ENCODE data around the gene HACL1. TPM values are rescaled to one million over a fixed set of nuclear protein-coding genes. Genes with fewer than 3 reads are reported as not detected.

The HACL1 gene
- total and polyA plus RNA-seq, 10 of the 15 experiments (the other 5 are each of a cell fraction or from before 2014, with no cell fraction given), result 19.4 to 48.7 (median 30.1) TPM

DNA sequence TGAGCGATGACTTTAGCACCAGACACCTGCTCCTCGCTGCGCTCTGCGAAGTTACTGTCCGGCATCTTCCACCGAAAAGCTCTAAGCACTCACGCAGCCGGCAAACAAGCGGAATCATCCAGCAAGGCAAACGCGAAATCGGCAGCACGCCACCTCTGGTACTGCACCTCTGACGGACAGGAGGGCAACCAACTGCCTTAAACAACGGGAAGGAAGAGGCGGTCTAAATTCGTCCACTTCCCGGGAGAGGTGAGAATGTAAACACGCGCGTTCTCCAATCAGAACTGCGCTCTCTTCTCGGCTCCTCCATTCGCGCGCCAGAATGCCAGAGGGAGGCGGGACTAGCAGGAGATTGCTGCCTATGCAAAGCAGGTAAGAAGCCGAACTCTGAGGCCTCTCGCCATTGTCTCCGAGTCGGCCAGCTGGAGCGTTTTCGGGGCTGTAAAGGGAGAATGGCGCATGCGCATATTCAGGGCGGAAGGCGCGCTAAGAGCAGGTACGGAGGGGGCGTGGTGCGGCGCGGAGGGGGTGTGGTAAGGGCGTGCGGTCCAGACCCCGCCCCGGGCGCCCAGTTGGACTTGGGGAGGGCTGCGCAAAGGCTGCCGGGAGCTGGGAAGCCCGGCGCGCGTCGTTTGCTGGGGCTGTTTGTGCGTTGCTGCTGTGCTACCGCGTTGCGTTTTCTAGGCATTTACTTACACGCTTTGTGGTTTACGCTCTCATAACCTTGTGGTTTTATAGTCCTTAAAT, at the start of gene HACL1, which contains the start of gene BTD (continued):
- TF ChIP-seq BHLHE40 (IDR thresholded peaks at IDR 0.05; ENCODE audit: borderline replicate concordance in 1 of 2, low read depth in 2 of 2, low read length in 1 of 2) (peak; percentile 77 to 94; a peak in 3 of 4 replicates), GATAD2B (conservative IDR thresholded peaks at IDR 0.05; ENCODE audit: low read depth) (0 out of 2 replicates have a peak, but pooled peaks have one; percentile 40), RAD21 (IDR thresholded peaks at IDR 0.05; ENCODE audit: insufficient read depth, low read depth, low read length) (no peak), SMARCA5 (IDR thresholded peaks at IDR 0.05) (no peak), MTA2 (IDR thresholded peaks at IDR 0.05; ENCODE audit: low read depth) (no peak), FOXM1 (IDR thresholded peaks at IDR 0.05; ENCODE audit: low read depth, low read length) (no peak; the same call in 1 of the 2 replicates), RAD51 (IDR thresholded peaks at IDR 0.05) (no peak), SPI1 (IDR thresholded peaks at IDR 0.05; ENCODE audit: borderline replicate concordance, insufficient read depth, low read depth, low read length) (no peak; the same call in 1 of the 2 replicates), ZNF24 (IDR thresholded peaks at IDR 0.05) (no peak; the same call in 1 of the 2 replicates), PAX8 (IDR thresholded peaks at IDR 0.05) (no peak), HCFC1 (IDR thresholded peaks at IDR 0.05; ENCODE audit: low read length) (peak; percentile 32), EP300 (IDR thresholded peaks at IDR 0.05; ENCODE audit: borderline replicate concordance in 1 of 2, control insufficient read depth in 1 of 2, low read depth in 2 of 2, low read length in 2 of 2) (no peak), SREBF2 (IDR thresholded peaks at IDR 0.05; ENCODE audit: low read length) (no peak), NFYB (IDR thresholded peaks at IDR 0.05; ENCODE audit: insufficient read depth, low read depth, low read length) (peak; percentile 91), SRF (IDR thresholded peaks at IDR 0.05; ENCODE audit: low read depth in 2 of 2, low read length in 2 of 2) (no peak), LARP7 (IDR thresholded peaks at IDR 0.05) (peak; percentile 85), STAT1 (conservative IDR thresholded peaks at IDR 0.05) (0 out of 2 replicates have a peak, but pooled peaks have one; percentile 60), NFIC (IDR thresholded peaks at IDR 0.05; ENCODE audit: low read depth, low read length) (0 out of 2 replicates have a peak, but pooled peaks have one; percentile 29), NFXL1 (IDR thresholded peaks at IDR 0.05; ENCODE audit: borderline replicate concordance) (no peak)
- TF ChIP-seq, protein P1, sequence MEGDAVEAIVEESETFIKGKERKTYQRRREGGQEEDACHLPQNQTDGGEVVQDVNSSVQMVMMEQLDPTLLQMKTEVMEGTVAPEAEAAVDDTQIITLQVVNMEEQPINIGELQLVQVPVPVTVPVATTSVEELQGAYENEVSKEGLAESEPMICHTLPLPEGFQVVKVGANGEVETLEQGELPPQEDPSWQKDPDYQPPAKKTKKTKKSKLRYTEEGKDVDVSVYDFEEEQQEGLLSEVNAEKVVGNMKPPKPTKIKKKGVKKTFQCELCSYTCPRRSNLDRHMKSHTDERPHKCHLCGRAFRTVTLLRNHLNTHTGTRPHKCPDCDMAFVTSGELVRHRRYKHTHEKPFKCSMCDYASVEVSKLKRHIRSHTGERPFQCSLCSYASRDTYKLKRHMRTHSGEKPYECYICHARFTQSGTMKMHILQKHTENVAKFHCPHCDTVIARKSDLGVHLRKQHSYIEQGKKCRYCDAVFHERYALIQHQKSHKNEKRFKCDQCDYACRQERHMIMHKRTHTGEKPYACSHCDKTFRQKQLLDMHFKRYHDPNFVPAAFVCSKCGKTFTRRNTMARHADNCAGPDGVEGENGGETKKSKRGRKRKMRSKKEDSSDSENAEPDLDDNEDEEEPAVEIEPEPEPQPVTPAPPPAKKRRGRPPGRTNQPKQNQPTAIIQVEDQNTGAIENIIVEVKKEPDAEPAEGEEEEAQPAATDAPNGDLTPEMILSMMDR (IDR thresholded peaks at IDR 0.05 in 2 of 3, conservative IDR thresholded peaks at IDR 0.05 in 1 of 3; ENCODE audit: control insufficient read depth in 2 of 3, extremely low read depth in 1 of 3, insufficient read depth in 1 of 3, low read depth in 3 of 3, low read length in 3 of 3), result peak in 2 of 3 experiments; percentile 28 to 40; a peak in 5 of 6 replicates
- TF ChIP-seq, protein P2, sequence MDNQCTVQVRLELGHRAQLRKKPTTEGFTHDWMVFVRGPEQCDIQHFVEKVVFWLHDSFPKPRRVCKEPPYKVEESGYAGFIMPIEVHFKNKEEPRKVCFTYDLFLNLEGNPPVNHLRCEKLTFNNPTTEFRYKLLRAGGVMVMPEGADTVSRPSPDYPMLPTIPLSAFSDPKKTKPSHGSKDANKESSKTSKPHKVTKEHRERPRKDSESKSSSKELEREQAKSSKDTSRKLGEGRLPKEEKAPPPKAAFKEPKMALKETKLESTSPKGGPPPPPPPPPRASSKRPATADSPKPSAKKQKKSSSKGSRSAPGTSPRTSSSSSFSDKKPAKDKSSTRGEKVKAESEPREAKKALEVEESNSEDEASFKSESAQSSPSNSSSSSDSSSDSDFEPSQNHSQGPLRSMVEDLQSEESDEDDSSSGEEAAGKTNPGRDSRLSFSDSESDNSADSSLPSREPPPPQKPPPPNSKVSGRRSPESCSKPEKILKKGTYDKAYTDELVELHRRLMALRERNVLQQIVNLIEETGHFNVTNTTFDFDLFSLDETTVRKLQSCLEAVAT (IDR thresholded peaks at IDR 0.05), result peak; percentile 52
- TF ChIP-seq, protein P3, sequence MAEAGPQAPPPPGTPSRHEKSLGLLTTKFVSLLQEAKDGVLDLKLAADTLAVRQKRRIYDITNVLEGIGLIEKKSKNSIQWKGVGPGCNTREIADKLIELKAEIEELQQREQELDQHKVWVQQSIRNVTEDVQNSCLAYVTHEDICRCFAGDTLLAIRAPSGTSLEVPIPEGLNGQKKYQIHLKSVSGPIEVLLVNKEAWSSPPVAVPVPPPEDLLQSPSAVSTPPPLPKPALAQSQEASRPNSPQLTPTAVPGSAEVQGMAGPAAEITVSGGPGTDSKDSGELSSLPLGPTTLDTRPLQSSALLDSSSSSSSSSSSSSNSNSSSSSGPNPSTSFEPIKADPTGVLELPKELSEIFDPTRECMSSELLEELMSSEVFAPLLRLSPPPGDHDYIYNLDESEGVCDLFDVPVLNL (IDR thresholded peaks at IDR 0.05; ENCODE audit: low read depth, low read length), result peak; percentile 77
- TF ChIP-seq, protein P4, sequence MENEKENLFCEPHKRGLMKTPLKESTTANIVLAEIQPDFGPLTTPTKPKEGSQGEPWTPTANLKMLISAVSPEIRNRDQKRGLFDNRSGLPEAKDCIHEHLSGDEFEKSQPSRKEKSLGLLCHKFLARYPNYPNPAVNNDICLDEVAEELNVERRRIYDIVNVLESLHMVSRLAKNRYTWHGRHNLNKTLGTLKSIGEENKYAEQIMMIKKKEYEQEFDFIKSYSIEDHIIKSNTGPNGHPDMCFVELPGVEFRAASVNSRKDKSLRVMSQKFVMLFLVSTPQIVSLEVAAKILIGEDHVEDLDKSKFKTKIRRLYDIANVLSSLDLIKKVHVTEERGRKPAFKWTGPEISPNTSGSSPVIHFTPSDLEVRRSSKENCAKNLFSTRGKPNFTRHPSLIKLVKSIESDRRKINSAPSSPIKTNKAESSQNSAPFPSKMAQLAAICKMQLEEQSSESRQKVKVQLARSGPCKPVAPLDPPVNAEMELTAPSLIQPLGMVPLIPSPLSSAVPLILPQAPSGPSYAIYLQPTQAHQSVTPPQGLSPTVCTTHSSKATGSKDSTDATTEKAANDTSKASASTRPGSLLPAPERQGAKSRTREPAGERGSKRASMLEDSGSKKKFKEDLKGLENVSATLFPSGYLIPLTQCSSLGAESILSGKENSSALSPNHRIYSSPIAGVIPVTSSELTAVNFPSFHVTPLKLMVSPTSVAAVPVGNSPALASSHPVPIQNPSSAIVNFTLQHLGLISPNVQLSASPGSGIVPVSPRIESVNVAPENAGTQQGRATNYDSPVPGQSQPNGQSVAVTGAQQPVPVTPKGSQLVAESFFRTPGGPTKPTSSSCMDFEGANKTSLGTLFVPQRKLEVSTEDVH (IDR thresholded peaks at IDR 0.05; ENCODE audit: low read depth, partially characterized antibody), result peak; percentile 81

All from GM12878 (cell line).